HCT116 (cell line): ENCODE results near the gene CLGN. TPM values are rescaled to one million over a fixed set of nuclear protein-coding genes. Genes with fewer than 3 reads are reported as not detected.
"Not testable (repeated sequence)": the region's sequence is repeated elsewhere in the genome, so short reads cannot be mapped to it uniquely, and the experiment has no call there.

Experiments
- ATAC-seq: fragments of 200-7000 bp; cut with Tn5 transposase; 2 replicates; pipeline ENCODE4 v1.9.1; 2020; ENCODE audit warnings: mild to moderate bottlenecking, moderate library complexity
- BruUV-seq: library from RNA; stranded (reverse); fragments of 400-500 nt; replicated peaks from 2 replicates; lab custom pipeline; 2021; lab: Mats Ljungman, UMichigan
- CTCF ChIA-PET: fragments of 300-600 bp; sonication (Branson Sonifier 250); formaldehyde crosslinking; loops from one replicate; lab custom pipeline; 2021; ENCODE audit warnings: antibody characterized with exemption; lab: Charles Lee
- POLR2A ChIA-PET: fragments of 300-600, 350-600 bp; sonication (Branson Sonifier 250); formaldehyde crosslinking; loops from one replicate; lab custom pipeline; 2021; ENCODE audit warnings: antibody characterized with exemption; lab: Charles Lee
- RAD21 ChIA-PET, 2 experiments: fragments of 300-600 bp; sonication (Branson Sonifier 250); formaldehyde crosslinking; loops; one replicate each; lab custom pipeline; 2023; ENCODE audit warnings: low total read pairs in 2 of 2; ENCODE audit not compliant: uncharacterized antibody in 2 of 2, unreplicated experiment in 2 of 2, low non-redundant PET in 1 of 2; lab: Charles Lee
- DNase-seq: peaks from one replicate; pipeline ENCODE4 v3.0.0-alpha.2; 2010; ENCODE audit warnings: low read depth, low spot score
- H2AFZ ChIP-seq: fragments of 200-600 bp; shearing (Covaris generic), sonication (generic); 2 replicates; pipeline ENCODE4 v1.6.1; 2017; ENCODE audit warnings: low read depth, mixed run types, mixed read lengths, antibody characterized with exemption, low read length; ENCODE audit not compliant: poor library complexity, severe bottlenecking
- H3K27ac ChIP-seq: 2 replicates; pipeline ENCODE4 v1.5.1; 2012; ENCODE audit warnings: low read depth, low read length
- H3K27me3 ChIP-seq: fragments of 200-600 bp; sonication (generic); 2 replicates; pipeline ENCODE4 v1.6.1; 2016; ENCODE audit warnings: mixed run types, low read length, mixed read lengths; ENCODE audit not compliant: insufficient read depth
- H3K36me3 ChIP-seq, 2 experiments: fragments of 200-500 bp in 1 of 2; fragments of 200-600 bp in 1 of 2; sonication (Bioruptor generic) in 1 of 2; sonication (generic) in 1 of 2; 2 replicates each; pipeline versions ENCODE4 v1.5.1 to v1.6.1; 2014 to 2016; ENCODE audit warnings: low read length in 2 of 2, inconsistent platforms in 1 of 2, mixed read lengths in 1 of 2, mixed run types in 1 of 2; ENCODE audit not compliant: insufficient read depth in 2 of 2, control insufficient read depth in 1 of 2
- H3K4me1 ChIP-seq, 2 experiments: fragments of 200-600 bp in 1 of 2; sonication (generic) in 1 of 2; 2 replicates each; pipeline versions ENCODE4 v1.5.1 to v1.6.1; 2012 to 2017; ENCODE audit warnings: low read length in 2 of 2, inconsistent platforms in 1 of 2, mild to moderate bottlenecking in 1 of 2, mixed read lengths in 1 of 2, mixed run types in 1 of 2, moderate library complexity in 1 of 2; ENCODE audit not compliant: insufficient read depth in 2 of 2, control insufficient read depth in 1 of 2
- H3K4me2 ChIP-seq: fragments of 200-600 bp; sonication (generic); 2 replicates; pipeline ENCODE4 v1.6.1; 2017; ENCODE audit warnings: mixed run types, low read length, mixed read lengths
- H3K4me3 ChIP-seq, 2 experiments: fragments of 200-600 bp in 1 of 2; sonication (generic) in 1 of 2; replicated peaks in 1 of 2; 2 replicates each; pipeline ENCODE4 v1.5.1; 2011 to 2016; ENCODE audit warnings: low read length in 2 of 2, control low read depth in 1 of 2, low read depth in 1 of 2, mild to moderate bottlenecking in 1 of 2, mixed read lengths in 1 of 2, mixed run types in 1 of 2
- H3K79me2 ChIP-seq: fragments of 200-600 bp; sonication (generic); 2 replicates; pipeline ENCODE4 v1.6.1; 2017; ENCODE audit warnings: mild to moderate bottlenecking, mixed run types, low read length, moderate library complexity, mixed read lengths; ENCODE audit not compliant: insufficient read depth
- H3K9ac ChIP-seq: fragments of 200-600 bp; sonication (generic); 2 replicates; pipeline ENCODE4 v1.6.1; 2016; ENCODE audit warnings: low read length, mixed read lengths
- H3K9me2 ChIP-seq: fragments of 200-600 bp; sonication (generic), shearing (Covaris generic); 2 replicates; pipeline ENCODE4 v1.6.1; 2017; ENCODE audit warnings: mixed run types, mild to moderate bottlenecking, moderate library complexity; ENCODE audit not compliant: insufficient read depth
- H3K9me3 ChIP-seq, 2 experiments: fragments of 200-500 bp in 1 of 2; fragments of 200-600 bp in 1 of 2; sonication (Bioruptor generic) in 1 of 2; sonication (generic) in 1 of 2; 2 replicates each; pipeline ENCODE4 v1.6.1; 2014 to 2017; ENCODE audit warnings: low read length in 2 of 2, mixed read lengths in 2 of 2, inconsistent platforms in 1 of 2, low read depth in 1 of 2, mild to moderate bottlenecking in 1 of 2, mixed run types in 1 of 2, moderate library complexity in 1 of 2; ENCODE audit not compliant: control insufficient read depth in 1 of 2, insufficient read depth in 1 of 2
- H4K20me1 ChIP-seq: fragments of 200-600 bp; sonication (generic), shearing (Covaris generic); 2 replicates; pipeline ENCODE4 v1.6.1; 2017; ENCODE audit warnings: mixed run types, mild to moderate bottlenecking, moderate library complexity; ENCODE audit not compliant: insufficient read depth
- ATF3 ChIP-seq: IDR thresholded peaks from 2 replicates; pipeline ENCODE4 v1.6.1; 2012
- CBX3 ChIP-seq: IDR thresholded peaks from 2 replicates; pipeline ENCODE4 v1.6.1; 2012; ENCODE audit warnings: low read depth
- EGR1 ChIP-seq: IDR thresholded peaks from 2 replicates; pipeline ENCODE4 v1.6.1; 2012; ENCODE audit warnings: low read depth
- ELF1 ChIP-seq: IDR thresholded peaks from 2 replicates; pipeline ENCODE4 v1.6.1; 2012; ENCODE audit warnings: low read depth, borderline replicate concordance
- EZH2phosphoT487 ChIP-seq: fragments of 200-600 bp; IDR thresholded peaks from 2 replicates; pipeline ENCODE4 v1.6.1; 2018; ENCODE audit warnings: antibody characterized with exemption, borderline replicate concordance
- MAX ChIP-seq: IDR thresholded peaks from 2 replicates; pipeline ENCODE4 v1.6.1; 2012
- POLR2A ChIP-seq: IDR thresholded peaks from 2 replicates; pipeline ENCODE4 v1.7.0; 2011; ENCODE audit warnings: borderline replicate concordance; ENCODE audit not compliant: insufficient read depth, insufficient read length; ENCODE audit errors: extremely low read depth
- REST ChIP-seq: IDR thresholded peaks from 2 replicates; pipeline ENCODE4 v1.6.1; 2012; ENCODE audit warnings: low read depth
- SIN3A ChIP-seq: IDR thresholded peaks from 2 replicates; pipeline ENCODE4 v1.6.1; 2012; ENCODE audit warnings: low read depth
- SRF ChIP-seq: IDR thresholded peaks from 2 replicates; pipeline ENCODE4 v1.6.1; 2012; ENCODE audit warnings: low read depth
- TCF7L2 ChIP-seq: IDR thresholded peaks from 2 replicates; pipeline ENCODE4 v1.7.0; 2011; ENCODE audit warnings: borderline replicate concordance, inconsistent platforms; ENCODE audit not compliant: insufficient read depth, insufficient read length; ENCODE audit errors: extremely low read depth
- YY1 ChIP-seq: IDR thresholded peaks from 2 replicates; pipeline ENCODE4 v1.6.1; 2011; ENCODE audit warnings: low read length, low read depth, moderate library complexity, mild to moderate bottlenecking; ENCODE audit not compliant: insufficient replicate concordance; ENCODE audit errors: extremely low read depth
- ZFX ChIP-seq: fragments of 450-650 bp; IDR thresholded peaks from 2 replicates; pipeline ENCODE4 v1.6.1; 2017
- ZNF274 ChIP-seq: fragments of 200-500 bp; sonication (Bioruptor generic); IDR thresholded peaks from 2 replicates; pipeline ENCODE4 v1.6.1; 2014; ENCODE audit warnings: mild to moderate bottlenecking, low read depth, low read length, inconsistent platforms
- intact Hi-C: fragments of 100-400 bp; cut with micrococcal nuclease; formaldehyde crosslinking; loops from 2 replicates; pipeline ENCODE4 v1.10.0; 2022
- total RNA-seq: library from RNA; stranded (reverse); gene quantifications from one replicate; pipeline ENCODE4 v1.2.1, GENCODE V29; 2021; ENCODE audit not compliant: unreplicated experiment

CLGN gene
- total RNA-seq, 1 experiment from 2014 or later = 1.4 TPM

- DNase-seq, H3K4me1 ChIP-seq, H4K20me1 ChIP-seq, H3K79me2 ChIP-seq, H3K9ac ChIP-seq, H3K36me3 ChIP-seq, H3K4me3 ChIP-seq, RAD21 ChIA-PET, H3K27me3 ChIP-seq, intact Hi-C loops, POLR2A ChIA-PET, H3K9me2 ChIP-seq, H3K9me3 ChIP-seq, H3K4me2 ChIP-seq, ATAC-seq, BruUV-seq, H3K27ac ChIP-seq, H2AFZ ChIP-seq, CTCF ChIA-PET: not testable (repeated sequence)
Measured at GRCh38 chr4:140413130-140413969, 14.1 kb downstream of the CLGN start.

GRCh38 chr4:140408974-140409373, 18.5 kb downstream of the CLGN start:
- Histone ChIP-seq H3K79me2 (no peaks in the 10 kb centered on the region), H2AFZ (no peak overlapping the region), H3K9me2 (no peaks in the 10 kb centered on the region), H4K20me1 (no peaks in the 10 kb centered on the region), H3K4me3 (no peak overlapping the region), H3K4me2 (no peak overlapping the region), H3K27ac (no peak overlapping the region), H3K27me3 (no peaks in the 10 kb centered on the region), H3K9me3 (no peaks in the 10 kb centered on the region), H3K9ac (no peak overlapping the region), H3K4me1 (no peaks in the 10 kb centered on the region), H3K36me3 (no peaks in the 10 kb centered on the region)
- intact Hi-C loops = no loop called here
- no TSS peak for BruUV-seq
- RAD21 ChIA-PET = no interaction called here
- CTCF ChIA-PET = no interaction called here
- POLR2A ChIA-PET = no interaction called here
- no peak for DNase-seq
- no peak for ATAC-seq
- TF ChIP-seq EGR1 = no peak
- TF ChIP-seq CBX3 = no peak
- no peak for TF ChIP-seq EZH2phosphoT487
- no peak for TF ChIP-seq MAX
- no peak for TF ChIP-seq TCF7L2
- no peak for TF ChIP-seq YY1
- no peak for TF ChIP-seq ZNF274
- no peak for TF ChIP-seq ATF3
- TF ChIP-seq REST = no peak
- TF ChIP-seq SRF = no peak
- no peak for TF ChIP-seq ELF1
- TF ChIP-seq ZFX = no peak
- no peak for TF ChIP-seq POLR2A
- TF ChIP-seq SIN3A = no peak
